ENCODE measurements around the gene CHRNA3. TPM values are rescaled to one million over a fixed set of nuclear protein-coding genes. Genes with fewer than 3 reads are reported as not detected.

Gene CHRNA3
- total RNA-seq, 1 experiment from 2014 or later: not detected

GRCh38 chr15:78667578-78668236 lies 46.9 kb upstream of the CHRNA3 start:
- no TSS peak for BruUV-seq (replicated peaks)
- Histone ChIP-seq H3K79me2 (ENCODE audit: insufficient read depth, low read length) (no peaks in the 10 kb centered on the region), H3K9me2 (ENCODE audit: insufficient read depth) (no peaks in the 10 kb centered on the region), H2AFZ (ENCODE audit: low read depth, low read length, poor library complexity, severe bottlenecking) (no peak overlapping the region), H3K9ac (ENCODE audit: low read length) (no peak overlapping the region), H3K27me3 (ENCODE audit: insufficient read depth, low read length) (no peaks in the 10 kb centered on the region), H4K20me1 (ENCODE audit: insufficient read depth) (no peaks in the 10 kb centered on the region), H3K4me3 (replicated peaks in 1 of 2; ENCODE audit: low read depth in 1 of 2, low read length in 2 of 2) (no peak overlapping the region), H3K4me1 (ENCODE audit: control insufficient read depth in 1 of 2, insufficient read depth in 2 of 2, low read length in 2 of 2) (no peaks in the 10 kb centered on the region), H3K9me3 (ENCODE audit: control insufficient read depth in 1 of 2, insufficient read depth in 1 of 2, low read depth in 1 of 2, low read length in 2 of 2) (no peaks in the 10 kb centered on the region), H3K36me3 (ENCODE audit: control insufficient read depth in 1 of 2, insufficient read depth in 2 of 2, low read length in 2 of 2) (no peaks in the 10 kb centered on the region), H3K4me2 (ENCODE audit: low read length) (no peak overlapping the region), H3K27ac (ENCODE audit: low read depth, low read length) (no peak overlapping the region)
- DNase-seq (ENCODE audit: low read depth, low spot score) (no peak), ATAC-seq (no peak)
- ChIA-PET RAD21 (ENCODE audit: low non-redundant PET in 1 of 2, low total read pairs in 2 of 2, uncharacterized antibody in 2 of 2, unreplicated experiment in 2 of 2) (no interaction called here), CTCF (no interaction called here), POLR2A (no interaction called here)
- no peak for TF ChIP-seq POLR2A (IDR thresholded peaks at IDR 0.05; ENCODE audit: borderline replicate concordance, extremely low read depth, insufficient read depth, insufficient read length)
- no peak for TF ChIP-seq EZH2phosphoT487 (IDR thresholded peaks at IDR 0.05; ENCODE audit: borderline replicate concordance)
- TF ChIP-seq REST (IDR thresholded peaks at IDR 0.05; ENCODE audit: low read depth): no peak
- no peak for TF ChIP-seq ZBTB33 (IDR thresholded peaks at IDR 0.05; ENCODE audit: extremely low read depth, insufficient replicate concordance, low read length)
- TF ChIP-seq CBX3 (IDR thresholded peaks at IDR 0.05; ENCODE audit: low read depth): no peak
- TF ChIP-seq TCF7L2 (IDR thresholded peaks at IDR 0.05; ENCODE audit: borderline replicate concordance, extremely low read depth, insufficient read depth, insufficient read length): no peak
- no peak for TF ChIP-seq EGR1 (IDR thresholded peaks at IDR 0.05; ENCODE audit: low read depth)
- TF ChIP-seq SP1 (IDR thresholded peaks at IDR 0.05; ENCODE audit: low read depth): no peak
- no peak for TF ChIP-seq POLR2AphosphoS5 (IDR thresholded peaks at IDR 0.05; ENCODE audit: low read depth, low read length)
- no peak for TF ChIP-seq ATF3 (IDR thresholded peaks at IDR 0.05)
- no peak for TF ChIP-seq EZH2 (IDR thresholded peaks at IDR 0.05)
- no peak for TF ChIP-seq ZNF274 (IDR thresholded peaks at IDR 0.05; ENCODE audit: low read depth, low read length)
- TF ChIP-seq MAX (IDR thresholded peaks at IDR 0.05): no peak
- TF ChIP-seq JUND (IDR thresholded peaks at IDR 0.05): no peak
- no peak for TF ChIP-seq YY1 (IDR thresholded peaks at IDR 0.05; ENCODE audit: extremely low read depth, insufficient replicate concordance, low read depth, low read length)
- no peak for TF ChIP-seq CTCF (IDR thresholded peaks at IDR 0.05 in 2 of 3, conservative IDR thresholded peaks at IDR 0.05 in 1 of 3; ENCODE audit: borderline replicate concordance in 1 of 3, insufficient read depth in 1 of 3, low read depth in 2 of 3, low read length in 2 of 3)
- no peak for TF ChIP-seq SRF (IDR thresholded peaks at IDR 0.05; ENCODE audit: low read depth)
- intact Hi-C loops (cut with micrococcal nuclease): no loop called here

All from HCT116 (cell line).